HL-60 (cell line): Measurements from ENCODE around the gene DNM3.

Experiments
- DNase-seq, 2 experiments: peaks; one replicate each; pipeline ENCODE4 v3.0.0-alpha.2; 2010 to 2020; ENCODE audit warnings: low read depth in 1 of 2, low spot score in 1 of 2
- H3K27ac ChIP-seq: fragments of 250-450 bp; sonication (Bioruptor Pico); replicated peaks from 2 replicates; pipeline ENCODE4 v1.5.1; 2020; ENCODE audit warnings: mild to moderate bottlenecking, moderate library complexity
- H3K27me3 ChIP-seq: fragments of 250-450 bp; sonication (Bioruptor Pico); 2 replicates; pipeline ENCODE4 v1.5.1; 2021; ENCODE audit warnings: mild to moderate bottlenecking, moderate library complexity; ENCODE audit not compliant: insufficient read depth, poor library complexity, severe bottlenecking
- H3K4me3 ChIP-seq: replicated peaks from 2 replicates; pipeline ENCODE4 v1.5.1; 2011; ENCODE audit warnings: mild to moderate bottlenecking, control low read depth, low read length; ENCODE audit not compliant: insufficient read depth
- GABPA ChIP-seq: IDR thresholded peaks from 2 replicates; pipeline ENCODE4 v1.6.1; 2012; ENCODE audit warnings: low read depth
- POLR2AphosphoS5 ChIP-seq: IDR thresholded peaks from 2 replicates; pipeline ENCODE4 v1.6.1; 2012; ENCODE audit warnings: low read depth
- SPI1 ChIP-seq: IDR thresholded peaks from 2 replicates; pipeline ENCODE4 v1.6.1; 2012; ENCODE audit warnings: low read depth, mild to moderate bottlenecking, borderline replicate concordance
- TF ChIP-seq, protein P1 (sequence below): IDR thresholded peaks from 2 replicates; pipeline ENCODE4 v1.6.1; 2012; ENCODE audit warnings: low read depth; ENCODE audit not compliant: insufficient replicate concordance
- TF ChIP-seq, protein P2 (sequence below): IDR thresholded peaks from one replicate; pipeline ENCODE4 v1.5.1; 2011; ENCODE audit warnings: low read length, control low read depth, inconsistent platforms; ENCODE audit not compliant: insufficient read depth

Gene DNM3

GRCh38 chr1:172135076-172135672 is 293.9 kb downstream of the DNM3 start:
- no peak for DNase-seq
- Histone ChIP-seq H3K4me3 (no peak overlapping the region), H3K27me3 (no peaks in the 10 kb centered on the region), H3K27ac (no peak overlapping the region)
- TF ChIP-seq, protein P1, sequence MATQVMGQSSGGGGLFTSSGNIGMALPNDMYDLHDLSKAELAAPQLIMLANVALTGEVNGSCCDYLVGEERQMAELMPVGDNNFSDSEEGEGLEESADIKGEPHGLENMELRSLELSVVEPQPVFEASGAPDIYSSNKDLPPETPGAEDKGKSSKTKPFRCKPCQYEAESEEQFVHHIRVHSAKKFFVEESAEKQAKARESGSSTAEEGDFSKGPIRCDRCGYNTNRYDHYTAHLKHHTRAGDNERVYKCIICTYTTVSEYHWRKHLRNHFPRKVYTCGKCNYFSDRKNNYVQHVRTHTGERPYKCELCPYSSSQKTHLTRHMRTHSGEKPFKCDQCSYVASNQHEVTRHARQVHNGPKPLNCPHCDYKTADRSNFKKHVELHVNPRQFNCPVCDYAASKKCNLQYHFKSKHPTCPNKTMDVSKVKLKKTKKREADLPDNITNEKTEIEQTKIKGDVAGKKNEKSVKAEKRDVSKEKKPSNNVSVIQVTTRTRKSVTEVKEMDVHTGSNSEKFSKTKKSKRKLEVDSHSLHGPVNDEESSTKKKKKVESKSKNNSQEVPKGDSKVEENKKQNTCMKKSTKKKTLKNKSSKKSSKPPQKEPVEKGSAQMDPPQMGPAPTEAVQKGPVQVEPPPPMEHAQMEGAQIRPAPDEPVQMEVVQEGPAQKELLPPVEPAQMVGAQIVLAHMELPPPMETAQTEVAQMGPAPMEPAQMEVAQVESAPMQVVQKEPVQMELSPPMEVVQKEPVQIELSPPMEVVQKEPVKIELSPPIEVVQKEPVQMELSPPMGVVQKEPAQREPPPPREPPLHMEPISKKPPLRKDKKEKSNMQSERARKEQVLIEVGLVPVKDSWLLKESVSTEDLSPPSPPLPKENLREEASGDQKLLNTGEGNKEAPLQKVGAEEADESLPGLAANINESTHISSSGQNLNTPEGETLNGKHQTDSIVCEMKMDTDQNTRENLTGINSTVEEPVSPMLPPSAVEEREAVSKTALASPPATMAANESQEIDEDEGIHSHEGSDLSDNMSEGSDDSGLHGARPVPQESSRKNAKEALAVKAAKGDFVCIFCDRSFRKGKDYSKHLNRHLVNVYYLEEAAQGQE, result no peak
- TF ChIP-seq, protein P2, sequence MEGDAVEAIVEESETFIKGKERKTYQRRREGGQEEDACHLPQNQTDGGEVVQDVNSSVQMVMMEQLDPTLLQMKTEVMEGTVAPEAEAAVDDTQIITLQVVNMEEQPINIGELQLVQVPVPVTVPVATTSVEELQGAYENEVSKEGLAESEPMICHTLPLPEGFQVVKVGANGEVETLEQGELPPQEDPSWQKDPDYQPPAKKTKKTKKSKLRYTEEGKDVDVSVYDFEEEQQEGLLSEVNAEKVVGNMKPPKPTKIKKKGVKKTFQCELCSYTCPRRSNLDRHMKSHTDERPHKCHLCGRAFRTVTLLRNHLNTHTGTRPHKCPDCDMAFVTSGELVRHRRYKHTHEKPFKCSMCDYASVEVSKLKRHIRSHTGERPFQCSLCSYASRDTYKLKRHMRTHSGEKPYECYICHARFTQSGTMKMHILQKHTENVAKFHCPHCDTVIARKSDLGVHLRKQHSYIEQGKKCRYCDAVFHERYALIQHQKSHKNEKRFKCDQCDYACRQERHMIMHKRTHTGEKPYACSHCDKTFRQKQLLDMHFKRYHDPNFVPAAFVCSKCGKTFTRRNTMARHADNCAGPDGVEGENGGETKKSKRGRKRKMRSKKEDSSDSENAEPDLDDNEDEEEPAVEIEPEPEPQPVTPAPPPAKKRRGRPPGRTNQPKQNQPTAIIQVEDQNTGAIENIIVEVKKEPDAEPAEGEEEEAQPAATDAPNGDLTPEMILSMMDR, result peak; percentile 33

DNA sequence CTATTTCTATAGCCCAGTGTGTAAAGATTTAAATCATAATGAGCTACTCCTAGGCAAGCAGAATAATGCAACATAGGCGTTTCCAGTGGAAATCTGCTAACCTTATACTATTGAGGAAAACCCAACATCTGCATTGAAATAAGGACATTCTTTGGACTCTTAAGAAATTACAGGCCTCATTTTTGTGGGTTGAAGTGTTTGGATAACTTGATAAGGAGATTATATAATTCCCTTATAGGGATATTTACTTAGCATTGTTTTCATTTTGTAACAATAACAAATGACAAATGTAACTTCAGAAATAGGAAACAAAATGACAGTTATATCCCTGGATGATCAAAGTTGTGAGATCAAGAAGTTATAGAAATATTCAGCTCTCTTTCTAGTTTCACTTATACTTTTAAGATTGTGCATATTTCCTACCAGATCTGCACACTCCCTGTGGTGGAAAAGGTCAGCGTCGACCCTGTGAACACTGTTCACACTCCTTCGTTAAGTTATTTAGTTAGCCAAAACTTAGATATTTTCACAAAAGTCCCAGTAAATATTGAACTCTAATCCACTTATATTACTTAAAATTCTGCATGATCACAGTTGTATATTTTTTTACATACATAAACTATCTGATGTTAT is 294.8 kb downstream of the DNM3 start:
- H3K27ac ChIP-seq, result no peak overlapping the region
- TF ChIP-seq SPI1 (no peak), GABPA (no peak), POLR2AphosphoS5 (no peak)
- TF ChIP-seq, protein P1, result no peak
- TF ChIP-seq, protein P2, result no peak
- H3K27me3 ChIP-seq, result no peaks in the 10 kb centered on the region
- H3K4me3 ChIP-seq, result no peak overlapping the region
- no peak for DNase-seq

GRCh38 chr1:172136925-172137324 is 295.6 kb downstream of the DNM3 start:
- H3K4me3 ChIP-seq, result no peak overlapping the region
- DNase-seq, result no peak
- no peak overlapping the region for H3K27ac ChIP-seq
- TF ChIP-seq GABPA (no peak), SPI1 (no peak), POLR2AphosphoS5 (no peak)
- TF ChIP-seq, protein P2, result no peak
- TF ChIP-seq, protein P1, result no peak
- no peaks in the 10 kb centered on the region for H3K27me3 ChIP-seq
